Measurements from ENCODE around the gene PRKAB1. TPM values are rescaled to one million over a fixed set of nuclear protein-coding genes. Genes with fewer than 3 reads are reported as not detected.

The PRKAB1 gene
- polyA plus RNA-seq, 2 of the 4 experiments (the other 2 are of a cell fraction): 19.0 to 49.2 TPM

GRCh38 chr12:119624966-119625365, 43.0 kb upstream of the PRKAB1 start (continued):
- no peak for TF ChIP-seq ZFP36 (IDR thresholded peaks at IDR 0.05; ENCODE audit: borderline replicate concordance, partially characterized antibody)

- TF ChIP-seq CTCF (IDR thresholded peaks at IDR 0.05): no peak
- TF ChIP-seq HMGXB4 (CRISPR knock-in tag; IDR thresholded peaks at IDR 0.05; ENCODE audit: borderline replicate concordance): no peak
- no peak for TF ChIP-seq TFCP2L1 (CRISPR knock-in tag; IDR thresholded peaks at IDR 0.05)
- TF ChIP-seq PBX3 (IDR thresholded peaks at IDR 0.05): no peak
- no peak for TF ChIP-seq KDM5A (IDR thresholded peaks at IDR 0.05)
- no peak for TF ChIP-seq MYC (IDR thresholded peaks at IDR 0.05; ENCODE audit: borderline replicate concordance, low read length)
- no peak for TF ChIP-seq JUNB (IDR thresholded peaks at IDR 0.05)
- no peak for TF ChIP-seq ELK1 (IDR thresholded peaks at IDR 0.05; ENCODE audit: low read depth, low read length)
- no peak for TF ChIP-seq POLR2A (IDR thresholded peaks at IDR 0.05; ENCODE audit: low read length)
- TF ChIP-seq RCOR1 (IDR thresholded peaks at IDR 0.05; ENCODE audit: low read depth, low read length): no peak
- TF ChIP-seq CBX2 (IDR thresholded peaks at IDR 0.05; ENCODE audit: borderline replicate concordance, low read depth): no peak
- TF ChIP-seq BCL3 (IDR thresholded peaks at IDR 0.05): no peak
- TF ChIP-seq RFX5 (IDR thresholded peaks at IDR 0.05): no peak
- TF ChIP-seq CHD2 (IDR thresholded peaks at IDR 0.05; ENCODE audit: low read length, partially characterized antibody): no peak
- ChIA-PET POLR2A (no interaction called here), CTCF (interaction anchor here (1.6 kb wide), 1 partner anchor 9 kb away, joined by 4 read pairs; no protein-coding TSS in a partner anchor)
- no peaks in the 10 kb centered on the region for H3K4me1 ChIP-seq
- ATAC-seq: no peak
- H3K27ac ChIP-seq: no peak overlapping the region
- H3K4me2 ChIP-seq: no peak overlapping the region
- H3K9me3 ChIP-seq: no peaks in the 10 kb centered on the region
- DNase-seq (ENCODE audit: low read depth in 1 of 2, low spot score in 1 of 2): no peak
- WGBS (ENCODE audit: missing lambda C conversion rate): 36% methylated on average over 6 of the region's 6 CpGs
- no peak overlapping the region for H3K4me3 ChIP-seq
- FAIRE-seq: no peak
These were observed 40.8 kb upstream of the PRKAB1 start for GRCh38 chr12:119627019-119627643.

- ChIA-PET CTCF (interaction anchor here (1.6 kb wide), 1 partner anchor 9 kb away, joined by 4 read pairs; no protein-coding TSS in a partner anchor), POLR2A (no interaction called here)
- FAIRE-seq (no peak), ATAC-seq (no peak), DNase-seq (ENCODE audit: low read depth in 1 of 2, low spot score in 1 of 2) (no peak)
- H3K27ac ChIP-seq: no peak overlapping the region
- 45% methylated on average over 6 of the region's 6 CpGs for WGBS (ENCODE audit: missing lambda C conversion rate)
- no peak overlapping the region for H3K4me2 ChIP-seq
- no peaks in the 10 kb centered on the region for H3K9me3 ChIP-seq
- no peaks in the 10 kb centered on the region for H3K4me1 ChIP-seq
- no peak overlapping the region for H3K4me3 ChIP-seq
- TF ChIP-seq JUNB (IDR thresholded peaks at IDR 0.05): no peak
- TF ChIP-seq USF2 (IDR thresholded peaks at IDR 0.05): no peak
- no peak for TF ChIP-seq RARB (CRISPR knock-in tag; IDR thresholded peaks at IDR 0.05)
- no peak for TF ChIP-seq GATA3 (IDR thresholded peaks at IDR 0.05; ENCODE audit: borderline replicate concordance)
- TF ChIP-seq HEYL (CRISPR knock-in tag; IDR thresholded peaks at IDR 0.05): no peak
- TF ChIP-seq HOXB5 (CRISPR knock-in tag; IDR thresholded peaks at IDR 0.05): no peak
- no peak for TF ChIP-seq ZC3H11A (IDR thresholded peaks at IDR 0.05)
- no peak for TF ChIP-seq CHD4 (IDR thresholded peaks at IDR 0.05; ENCODE audit: borderline replicate concordance)
- no peak for TF ChIP-seq ZNF302 (CRISPR knock-in tag; IDR thresholded peaks at IDR 0.05)
- no peak for TF ChIP-seq E2F6 (IDR thresholded peaks at IDR 0.05; ENCODE audit: borderline replicate concordance, low read depth)
These were observed 40.2 kb upstream of the PRKAB1 start for GRCh38 chr12:119627686-119628085.

Measured in A549 (cell line).